KOPT-K1 (cell line): ENCODE measurements around the gene MPO.

Experiments used
- H3K27ac ChIP-seq: fragments of 200-600 bp; sonication (generic); 2 replicates; pipeline ENCODE4 v1.5.1; 2016; ENCODE audit warnings: antibody characterized with exemption, mild to moderate bottlenecking, low read depth, low read length; ENCODE audit not compliant: poor library complexity, severe bottlenecking
- H3K36me3 ChIP-seq: fragments of 200-600 bp; sonication (generic); 2 replicates; pipeline ENCODE4 v1.5.1; 2017; ENCODE audit warnings: antibody characterized with exemption, mild to moderate bottlenecking, low read length, moderate library complexity; ENCODE audit not compliant: insufficient read depth
- H3K9me3 ChIP-seq: fragments of 200-600 bp; sonication (generic); 2 replicates; pipeline ENCODE4 v1.5.1; 2017; ENCODE audit warnings: antibody characterized with exemption, low read length, mild to moderate bottlenecking; ENCODE audit not compliant: insufficient read depth, poor library complexity, severe bottlenecking

Gene MPO, protein sequence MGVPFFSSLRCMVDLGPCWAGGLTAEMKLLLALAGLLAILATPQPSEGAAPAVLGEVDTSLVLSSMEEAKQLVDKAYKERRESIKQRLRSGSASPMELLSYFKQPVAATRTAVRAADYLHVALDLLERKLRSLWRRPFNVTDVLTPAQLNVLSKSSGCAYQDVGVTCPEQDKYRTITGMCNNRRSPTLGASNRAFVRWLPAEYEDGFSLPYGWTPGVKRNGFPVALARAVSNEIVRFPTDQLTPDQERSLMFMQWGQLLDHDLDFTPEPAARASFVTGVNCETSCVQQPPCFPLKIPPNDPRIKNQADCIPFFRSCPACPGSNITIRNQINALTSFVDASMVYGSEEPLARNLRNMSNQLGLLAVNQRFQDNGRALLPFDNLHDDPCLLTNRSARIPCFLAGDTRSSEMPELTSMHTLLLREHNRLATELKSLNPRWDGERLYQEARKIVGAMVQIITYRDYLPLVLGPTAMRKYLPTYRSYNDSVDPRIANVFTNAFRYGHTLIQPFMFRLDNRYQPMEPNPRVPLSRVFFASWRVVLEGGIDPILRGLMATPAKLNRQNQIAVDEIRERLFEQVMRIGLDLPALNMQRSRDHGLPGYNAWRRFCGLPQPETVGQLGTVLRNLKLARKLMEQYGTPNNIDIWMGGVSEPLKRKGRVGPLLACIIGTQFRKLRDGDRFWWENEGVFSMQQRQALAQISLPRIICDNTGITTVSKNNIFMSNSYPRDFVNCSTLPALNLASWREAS

DNA sequence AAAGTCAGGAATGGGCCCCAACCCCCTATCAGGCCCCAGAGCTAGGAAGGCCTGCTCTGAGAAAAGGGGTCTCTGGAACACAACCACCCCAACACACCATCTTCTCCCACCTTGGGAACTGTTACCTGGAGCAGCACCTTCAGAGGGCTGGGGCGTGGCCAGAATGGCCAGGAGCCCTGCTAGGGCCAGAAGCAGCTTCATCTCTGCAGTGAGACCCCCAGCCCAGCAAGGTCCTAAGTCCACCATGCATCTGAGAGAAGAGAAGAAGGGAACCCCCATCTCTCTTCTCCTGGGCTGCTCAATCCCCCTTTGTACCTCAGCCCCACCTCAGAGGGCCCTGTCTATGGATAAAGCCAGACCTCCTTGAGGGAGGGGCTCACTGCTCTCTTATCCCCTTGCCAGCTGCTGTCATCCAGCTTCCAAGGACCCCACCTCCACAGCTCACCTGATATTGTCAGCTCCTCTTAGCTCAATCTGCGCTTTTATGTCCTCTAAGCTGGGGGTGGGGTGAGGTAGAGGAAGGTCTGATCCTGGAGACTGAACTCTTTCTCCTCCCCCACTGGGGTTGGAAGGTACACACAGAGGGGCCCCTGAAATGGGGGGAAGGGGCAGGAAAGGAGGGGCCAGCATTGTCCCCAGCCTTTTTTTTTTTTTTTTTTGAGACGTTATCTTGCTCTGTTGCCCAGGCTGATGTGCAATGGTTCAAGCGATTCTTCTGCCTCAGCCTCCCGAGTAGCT is at the start of gene MPO:
TSS of gene MPO (minus strand) at position 456 of the 738 bp plus-strand sequence. CDS start at position 279, 177 bp downstream.
- Histone ChIP-seq H3K9me3 (no peaks in the 10 kb centered on the region), H3K36me3 (no peaks in the 10 kb centered on the region), H3K27ac (no peak within 1 kb of the TSS)

DNA sequence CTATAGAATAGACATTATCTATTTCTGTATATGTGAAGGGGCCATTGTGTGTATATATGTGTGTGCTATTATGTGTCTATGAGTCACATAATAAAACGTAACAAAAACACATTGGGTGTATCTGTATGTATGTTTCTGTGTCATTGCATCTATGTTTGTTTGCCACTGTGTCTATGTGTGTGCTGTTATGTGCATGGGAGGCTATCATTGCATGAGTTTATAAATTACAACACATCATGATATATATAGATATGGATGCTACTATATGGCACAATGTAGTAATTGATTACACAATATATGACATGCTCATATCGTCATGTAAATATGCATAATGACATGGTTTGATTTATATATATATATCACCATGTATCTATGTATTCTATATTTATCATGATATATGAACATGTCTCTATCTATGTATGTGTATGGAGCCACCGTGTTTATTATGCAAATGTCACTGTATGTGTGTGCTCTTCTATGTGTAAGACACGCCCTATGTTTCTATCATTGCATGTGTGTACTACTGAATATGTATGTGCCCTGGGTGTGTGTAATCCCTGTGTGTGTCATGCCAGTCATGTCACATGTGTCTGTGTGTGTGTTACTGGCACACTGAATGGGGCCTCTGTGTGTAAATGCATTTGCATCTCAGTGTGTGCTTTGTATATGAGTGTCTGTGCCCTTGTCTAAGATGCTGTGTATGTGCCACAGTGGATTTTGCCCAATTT is 49.2 kb upstream of the MPO start:
- H3K36me3 ChIP-seq, result peaks cover 28% of the 10 kb centered on the region
- peaks cover 17% of the 10 kb centered on the region for H3K9me3 ChIP-seq
- H3K27ac ChIP-seq, result peak overlapping the region; percentile 99

DNA sequence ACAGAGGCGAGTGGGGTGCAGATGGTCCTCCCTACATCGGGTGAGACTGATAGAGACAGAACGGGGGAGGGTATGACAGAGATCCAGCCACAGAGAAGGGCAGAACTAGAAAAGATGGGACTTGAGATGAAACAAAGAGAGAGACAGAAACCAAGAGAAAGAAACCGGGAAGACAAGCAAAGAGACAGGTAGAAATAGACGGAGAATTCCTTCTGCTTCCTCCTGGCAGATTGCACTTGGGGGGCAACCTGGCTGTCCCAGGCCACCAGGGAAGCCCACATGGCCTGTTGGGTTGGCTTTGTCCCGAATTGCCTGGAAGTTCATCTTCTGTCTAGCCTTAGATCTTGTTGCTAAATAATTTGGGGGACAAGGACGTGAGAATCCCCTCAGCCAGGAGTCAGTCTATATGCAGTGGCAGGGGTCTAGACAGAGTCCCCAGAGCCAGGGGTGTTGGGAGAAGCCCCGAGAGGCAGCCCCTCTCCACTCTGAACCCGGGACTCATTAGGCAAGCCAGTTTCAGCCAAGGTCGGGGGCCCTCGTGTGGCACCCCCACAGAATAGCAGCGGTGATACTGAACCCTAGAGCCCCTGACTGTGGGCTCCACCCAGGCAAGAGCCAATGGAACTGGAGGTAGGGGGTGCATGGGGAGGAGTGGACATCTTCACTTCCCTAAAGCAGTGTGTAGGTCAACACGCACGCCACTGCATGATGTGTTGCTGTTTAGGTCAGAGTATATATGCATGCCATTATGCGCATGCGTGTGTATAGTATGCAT is 48.5 kb upstream of the MPO start:
- Histone ChIP-seq H3K27ac (peak overlapping the region; percentile 99), H3K36me3 (peaks cover 28% of the 10 kb centered on the region), H3K9me3 (peaks cover 17% of the 10 kb centered on the region)

DNA sequence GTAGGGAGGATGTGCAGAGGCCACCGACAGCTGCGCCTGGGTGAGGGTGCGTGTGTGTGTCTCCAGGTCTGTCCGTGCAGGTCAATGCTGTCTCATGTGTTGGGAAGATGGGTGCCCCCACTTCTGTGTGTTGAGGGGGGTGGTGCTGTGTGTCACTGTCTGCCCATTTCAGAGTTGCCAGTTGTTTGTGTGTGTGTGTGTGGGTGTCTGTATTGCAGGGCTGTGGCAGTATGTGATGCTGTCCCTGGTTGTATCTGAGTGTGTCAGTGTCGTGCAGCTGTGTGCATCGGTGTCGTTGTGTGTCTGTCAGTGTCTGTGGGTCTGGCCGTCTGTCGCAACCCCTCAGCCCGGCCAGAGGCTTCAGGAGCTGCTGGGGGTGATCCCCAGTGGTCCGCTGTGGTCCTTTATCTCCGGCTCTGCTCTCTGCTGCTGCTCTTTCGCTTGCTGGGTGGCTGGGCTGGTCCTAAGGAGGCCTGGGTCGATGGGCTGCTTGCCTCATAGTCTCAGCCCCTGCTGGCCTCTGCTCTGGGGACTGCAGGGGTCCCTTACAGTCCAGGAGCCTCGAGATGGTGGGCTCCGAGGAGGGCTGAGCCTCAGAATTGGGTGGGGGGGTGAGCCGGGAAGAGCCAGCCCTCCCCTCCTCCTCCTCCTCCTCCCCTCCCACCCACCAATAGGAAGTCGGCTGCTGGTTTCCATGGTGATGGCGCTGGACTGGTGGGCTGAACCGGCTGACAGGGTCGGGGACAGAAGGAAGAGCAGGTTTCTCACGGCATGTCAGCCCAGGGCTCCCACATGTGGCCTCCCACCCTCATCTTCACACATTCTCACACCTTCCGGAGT is 47.7 kb upstream of the MPO start, which contains the start of gene TSPOAP1:
TSS of gene TSPOAP1 (minus strand) at position 601 of the 840 bp plus-strand sequence. CDS start 875 bp downstream, outside the sequence.
- peaks cover 17% of the 10 kb centered on the region for H3K9me3 ChIP-seq
- peak within 1 kb of the TSS; percentile 99 for H3K27ac ChIP-seq

DNA sequence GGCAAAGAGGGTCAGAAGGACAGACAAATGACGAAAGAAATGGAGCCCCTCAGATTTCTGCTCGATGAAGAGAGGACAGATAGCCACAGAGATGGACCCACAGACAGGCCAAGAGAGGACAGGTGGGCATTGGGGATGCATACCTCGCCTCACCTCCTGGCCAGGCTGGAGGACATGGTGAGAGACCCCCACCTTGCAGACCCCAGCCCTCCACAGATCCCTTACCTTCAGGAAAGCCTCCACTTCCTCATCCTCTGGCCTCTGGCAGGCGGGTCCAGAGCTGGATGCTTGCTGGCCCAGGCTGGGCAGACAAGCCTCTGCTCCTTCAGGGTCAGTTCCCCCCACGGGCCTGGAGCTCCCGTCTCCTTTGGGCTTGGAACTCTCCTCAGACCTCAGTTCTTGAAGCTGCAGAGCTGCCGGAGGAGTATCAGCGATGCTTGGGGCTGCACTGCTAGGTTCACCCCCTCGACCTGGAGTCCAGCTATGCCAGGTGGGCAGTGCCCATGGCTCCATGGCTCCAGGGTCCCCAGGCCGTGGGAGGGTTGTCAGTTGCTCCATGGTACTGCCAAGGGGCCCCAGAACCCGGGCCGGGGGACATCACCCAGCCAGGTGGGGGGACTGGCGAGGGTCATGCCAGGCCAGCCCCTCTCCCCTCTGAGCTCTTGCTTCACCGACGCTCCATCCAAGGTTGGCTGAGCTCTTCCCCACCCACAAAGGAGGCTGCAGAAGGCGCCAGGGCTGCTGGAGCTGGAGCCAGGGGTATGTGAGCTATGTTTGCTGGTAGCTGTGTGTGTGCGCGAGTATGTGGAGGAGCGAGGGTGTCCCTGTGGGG is 46.8 kb upstream of the MPO start:
- H3K9me3 ChIP-seq, result peaks cover 17% of the 10 kb centered on the region
- peaks cover 32% of the 10 kb centered on the region for H3K36me3 ChIP-seq
- peak overlapping the region; percentile 99 for H3K27ac ChIP-seq

More for the DNA sequence above, 47.7 kb upstream of the MPO start, which contains the start of gene TSPOAP1:
- H3K36me3 ChIP-seq, result peaks cover 28% of the 10 kb centered on the region

DNA sequence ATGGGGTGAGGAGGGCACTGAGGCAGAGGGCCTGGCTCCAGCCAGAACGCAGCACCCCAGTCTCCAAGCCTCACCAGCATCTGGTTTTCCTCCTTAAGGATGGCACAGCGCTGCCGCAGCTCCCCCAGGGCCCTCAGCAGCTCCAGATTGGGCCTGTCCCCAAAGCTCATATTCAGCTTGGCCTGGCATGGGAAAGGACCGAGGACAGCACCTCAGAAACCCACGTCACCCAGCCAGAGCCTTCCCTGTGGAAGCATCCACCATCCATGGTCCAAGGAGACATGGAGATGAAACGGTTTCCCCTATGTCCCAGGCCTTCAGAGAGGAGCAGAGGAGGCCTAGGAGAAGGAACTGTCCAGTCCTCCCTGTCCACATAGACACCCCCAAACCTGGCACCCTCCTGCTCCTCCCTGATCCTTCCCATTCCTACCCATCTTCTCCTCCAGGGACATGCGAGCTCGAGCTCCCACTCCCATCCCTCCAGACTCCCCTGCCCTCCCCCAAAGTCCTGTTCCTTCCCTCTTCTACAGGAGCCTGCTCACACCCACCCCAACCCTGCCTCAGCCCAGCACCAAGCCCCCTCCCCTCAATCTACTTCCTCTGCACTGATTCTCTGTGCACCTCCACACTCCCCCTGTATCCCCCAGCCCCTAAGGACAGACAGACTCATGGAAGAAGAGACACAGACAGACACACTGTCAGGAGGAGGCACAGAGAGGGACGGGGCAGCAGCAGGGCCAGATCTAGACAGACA is 46.1 kb upstream of the MPO start:
- Histone ChIP-seq H3K36me3 (peaks cover 34% of the 10 kb centered on the region), H3K9me3 (peaks cover 13% of the 10 kb centered on the region), H3K27ac (peak overlapping the region; percentile 99)

DNA sequence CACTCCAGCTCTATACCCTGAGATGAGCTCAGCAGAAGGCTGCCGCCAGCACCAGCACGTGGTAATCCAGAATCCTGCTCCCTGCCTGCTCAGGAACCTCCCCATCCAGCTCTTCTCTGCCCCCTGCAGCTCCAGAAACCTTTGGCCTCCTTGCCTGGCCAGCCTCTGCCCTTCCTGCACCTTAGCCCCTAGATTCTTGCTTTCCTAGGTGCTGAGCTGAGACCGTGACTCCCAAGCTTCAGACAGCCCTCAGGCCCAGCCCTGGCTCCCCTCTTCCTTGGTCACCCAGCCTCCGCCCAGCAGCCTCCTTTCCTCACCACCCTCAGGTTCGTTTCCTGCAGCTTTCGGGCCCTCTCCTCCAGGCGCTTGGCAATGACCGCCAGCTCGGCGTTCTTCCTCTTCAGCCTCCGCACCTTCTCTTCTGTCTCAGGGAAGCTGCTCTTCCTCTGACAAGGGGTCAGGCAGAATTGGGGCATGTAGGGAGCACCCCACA is 45.3 kb upstream of the MPO start:
- H3K27ac ChIP-seq, result peak overlapping the region; percentile 99
- H3K9me3 ChIP-seq, result peaks cover 6% of the 10 kb centered on the region
- peaks cover 34% of the 10 kb centered on the region for H3K36me3 ChIP-seq

DNA sequence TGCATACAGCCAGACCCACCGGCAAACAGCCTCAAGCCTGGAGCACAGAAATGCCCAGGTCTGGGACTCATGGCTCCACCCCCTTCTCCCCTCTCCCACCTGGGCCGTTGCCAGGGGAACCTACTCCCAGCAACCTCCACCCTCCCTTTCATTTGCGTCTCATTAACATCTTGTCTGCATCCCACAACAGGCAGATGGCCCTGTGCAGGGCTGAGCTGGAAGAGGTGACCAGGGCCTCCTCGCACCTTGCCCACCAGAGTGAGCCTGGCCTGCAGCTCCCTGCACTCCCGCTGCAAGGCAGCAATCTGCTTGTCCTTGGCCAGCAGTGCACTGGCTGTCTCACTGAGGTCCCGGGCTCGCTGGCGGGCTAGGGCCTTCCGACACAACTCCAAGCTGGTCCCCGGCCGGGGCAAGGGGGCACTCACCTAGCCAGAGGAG is 44.6 kb upstream of the MPO start:
- Histone ChIP-seq H3K9me3 (no peaks in the 10 kb centered on the region), H3K27ac (no peak overlapping the region), H3K36me3 (peaks cover 34% of the 10 kb centered on the region)

DNA sequence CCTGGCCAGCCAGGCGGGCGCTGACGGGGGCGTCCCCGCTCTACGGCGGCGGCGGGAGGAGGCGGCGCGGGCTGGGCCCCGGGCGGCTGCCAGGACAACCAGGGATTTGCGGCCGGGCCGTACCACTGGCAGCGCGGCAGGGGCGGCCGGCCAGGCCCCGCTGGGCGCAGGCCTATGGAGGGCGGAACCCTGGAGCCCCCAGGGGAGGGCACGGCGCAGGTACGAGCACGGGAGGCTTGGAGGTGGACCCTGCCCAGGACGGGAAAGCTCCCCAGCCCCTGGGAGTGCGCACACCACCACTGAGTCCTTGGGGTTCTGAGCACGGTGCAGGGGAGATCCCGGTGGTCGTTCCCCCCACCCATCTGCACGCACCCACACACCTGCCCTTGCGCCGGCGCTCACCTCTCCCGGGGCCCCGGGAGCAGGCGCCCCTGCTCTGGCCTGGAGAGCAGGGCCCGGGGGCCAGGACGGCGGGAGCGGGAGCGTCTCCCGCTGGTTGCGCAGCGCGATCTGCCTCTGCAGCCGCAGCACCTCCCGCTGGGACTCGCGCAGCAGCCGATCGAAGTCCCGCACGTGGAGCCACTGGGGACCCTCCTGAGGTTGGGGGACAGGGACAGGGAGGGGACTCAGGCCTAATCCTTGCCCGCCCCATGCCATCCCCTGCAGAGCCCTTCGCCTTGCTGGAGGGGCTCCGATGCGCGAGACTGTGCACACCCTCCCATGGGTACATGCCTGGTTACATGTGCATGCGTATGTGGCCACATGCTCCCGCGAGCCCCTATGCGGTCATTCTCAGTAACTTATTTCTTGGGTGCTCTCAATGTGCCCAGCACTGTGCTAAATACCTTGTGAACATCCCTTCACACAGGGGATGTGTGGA is 43.9 kb upstream of the MPO start:
- H3K9me3 ChIP-seq, result no peaks in the 10 kb centered on the region
- H3K27ac ChIP-seq, result no peak overlapping the region
- H3K36me3 ChIP-seq, result peaks cover 34% of the 10 kb centered on the region

DNA sequence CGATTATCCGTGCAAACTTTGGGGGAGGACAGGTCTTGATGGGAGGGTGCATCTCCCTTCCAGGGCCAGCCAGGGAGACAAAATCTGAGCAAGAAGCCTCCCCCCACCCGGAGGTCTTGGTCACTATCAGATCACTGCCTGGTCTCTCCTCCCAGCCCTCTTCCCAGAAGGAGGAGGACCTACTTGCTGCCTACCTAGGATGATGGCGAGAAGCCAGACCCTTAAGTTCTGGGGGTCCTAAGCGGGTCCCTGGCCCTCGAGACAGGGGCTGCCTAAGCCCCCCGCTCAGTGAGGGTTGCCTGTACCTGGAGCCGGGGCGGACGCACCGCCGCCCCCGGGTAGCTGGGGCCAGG is 43.3 kb upstream of the MPO start:
- Histone ChIP-seq H3K9me3 (no peaks in the 10 kb centered on the region), H3K27ac (no peak overlapping the region), H3K36me3 (peaks cover 39% of the 10 kb centered on the region)

DNA sequence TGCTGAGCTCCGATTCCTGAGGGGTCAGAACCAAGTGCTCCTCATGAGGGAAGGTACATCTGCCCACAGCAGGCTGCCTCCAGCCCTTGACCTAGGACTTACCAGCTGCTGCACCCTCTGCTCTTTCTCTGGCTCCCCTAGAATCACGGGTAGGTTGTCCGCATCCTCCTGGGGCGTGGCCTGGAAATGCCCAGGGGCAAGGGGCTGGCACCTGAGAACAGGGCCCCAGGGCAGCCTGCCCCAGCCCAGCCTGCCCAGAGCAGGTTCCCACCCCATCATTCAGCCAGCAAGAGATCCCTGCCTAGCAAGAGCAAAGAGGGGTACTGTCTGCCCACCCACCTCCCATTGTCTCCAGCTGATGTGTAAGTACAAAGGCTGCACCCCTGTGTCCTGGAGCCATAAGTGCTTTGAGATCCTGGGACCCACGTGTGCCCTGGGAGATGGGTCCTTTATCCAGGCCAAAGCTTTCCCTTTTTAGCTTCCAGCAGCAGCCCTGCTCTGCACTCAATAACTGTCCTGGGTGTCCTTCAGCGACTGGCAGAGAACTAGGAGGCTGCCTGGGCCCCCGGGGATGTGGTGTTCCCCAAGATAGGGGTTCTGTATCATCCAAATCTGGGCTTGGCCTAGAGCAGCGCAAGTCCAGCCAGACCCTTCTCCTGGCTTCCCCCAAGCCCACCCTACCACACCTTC is 42.8 kb upstream of the MPO start:
- Histone ChIP-seq H3K36me3 (peaks cover 44% of the 10 kb centered on the region), H3K9me3 (no peaks in the 10 kb centered on the region), H3K27ac (no peak overlapping the region)
